ENCODE measurements around the gene NTRK1. TPM values are rescaled to one million over a fixed set of nuclear protein-coding genes. Genes with fewer than 3 reads are reported as not detected.

Gene NTRK1
- polyA plus RNA-seq, 1 of the 3 experiments (the other 2 are of a cell fraction) = 0.97 TPM

- no peak for TF ChIP-seq PBX3 (IDR thresholded peaks at IDR 0.05)
- peak; percentile 16; the same call in 1 of the 2 replicates for TF ChIP-seq SMC3 (IDR thresholded peaks at IDR 0.05; ENCODE audit: low read depth, low read length)
These were observed 59.8 kb downstream of the NTRK1 start, which contains the start of gene LRRC71 (continued) for GRCh38 chr1:156920233-156921052.

GRCh38 chr1:156921053-156921529 is 60.4 kb downstream of the NTRK1 start:
- 90% methylated on average over 7 of the region's 7 CpGs for WGBS (ENCODE audit: low lambda C conversion rate)
- no peak overlapping the region for H3K4me2 ChIP-seq
- TF ChIP-seq YY1 (IDR thresholded peaks at IDR 0.05; ENCODE audit: low read depth) (no peak), RXRA (IDR thresholded peaks at IDR 0.05; ENCODE audit: borderline replicate concordance, low read depth) (no peak), SMC3 (IDR thresholded peaks at IDR 0.05; ENCODE audit: low read depth, low read length) (no peak), IRF3 (IDR thresholded peaks at IDR 0.05; ENCODE audit: low read depth, low read length) (no peak), POLR2AphosphoS5 (IDR thresholded peaks at IDR 0.05; ENCODE audit: low read depth, low read length) (no peak), ELF1 (IDR thresholded peaks at IDR 0.05) (no peak), RCOR1 (IDR thresholded peaks at IDR 0.05; ENCODE audit: low read length) (no peak), FOSL2 (IDR thresholded peaks at IDR 0.05; ENCODE audit: borderline replicate concordance, low read depth) (no peak), MEF2A (IDR thresholded peaks at IDR 0.05; ENCODE audit: borderline replicate concordance, low read depth) (no peak)
- ChIA-PET POLR2A (no interaction called here), CTCF (interaction anchor here (1.3 to 12.9 kb wide), 4 partner anchors 10 to 62 kb away, joined by 3 to 308 read pairs (median 93); partner anchors contain the start of gene PEAR1)
- H3K79me2 ChIP-seq (ENCODE audit: insufficient read depth) = no peaks in the 10 kb centered on the region
- H3K9me2 ChIP-seq = no peaks in the 10 kb centered on the region
- no peak overlapping the region for H3K27ac ChIP-seq (ENCODE audit: low read depth in 2 of 2, low read length in 1 of 2)
- H3K9ac ChIP-seq = no peak overlapping the region
- no peaks in the 10 kb centered on the region for H3K36me3 ChIP-seq (replicated peaks in 1 of 2; ENCODE audit: control insufficient read depth in 1 of 2, insufficient read depth in 2 of 2, low read length in 1 of 2)
- H3K4me3 ChIP-seq (ENCODE audit: low read depth in 2 of 2, low read length in 1 of 2) = no peak overlapping the region
- peaks cover 3% of the 10 kb centered on the region; the same call in 1 of the 2 replicates for H3K9me3 ChIP-seq
- H3K4me1 ChIP-seq (ENCODE audit: control insufficient read depth in 1 of 2, insufficient read depth in 2 of 2, low read depth in 1 of 2, low read length in 1 of 2) = peaks cover 3 to 13% of the 10 kb centered on the region in 2 experiments; a peak in 2 of 4 replicates
- H3F3A ChIP-seq (replicated peaks; ENCODE audit: insufficient read depth) = peaks cover 9% of the 10 kb centered on the region
- H2AFZ ChIP-seq (ENCODE audit: low read depth) = no peak overlapping the region
- no peaks in the 10 kb centered on the region for H4K20me1 ChIP-seq (ENCODE audit: insufficient read depth)
- no peak for DNase-seq
- H3K27me3 ChIP-seq (ENCODE audit: insufficient read depth) = no peaks in the 10 kb centered on the region

- Histone ChIP-seq H4K20me1 (ENCODE audit: insufficient read depth) (no peaks in the 10 kb centered on the region), H3F3A (replicated peaks; ENCODE audit: insufficient read depth) (peaks cover 21% of the 10 kb centered on the region), H3K9me3 (peaks cover 3% of the 10 kb centered on the region; the same call in 1 of the 2 replicates), H3K27me3 (ENCODE audit: insufficient read depth) (no peaks in the 10 kb centered on the region), H3K9me2 (no peaks in the 10 kb centered on the region), H3K4me2 (no peak overlapping the region), H3K4me1 (ENCODE audit: control insufficient read depth in 1 of 2, insufficient read depth in 2 of 2, low read depth in 1 of 2, low read length in 1 of 2) (peaks cover 5 to 25% of the 10 kb centered on the region in 2 experiments; a peak in 2 of 4 replicates), H3K9ac (no peak overlapping the region), H3K27ac (ENCODE audit: low read depth in 2 of 2, low read length in 1 of 2) (no peak overlapping the region), H2AFZ (ENCODE audit: low read depth) (no peak overlapping the region), H3K4me3 (ENCODE audit: low read depth in 2 of 2, low read length in 1 of 2) (no peak overlapping the region), H3K79me2 (ENCODE audit: insufficient read depth) (no peaks in the 10 kb centered on the region), H3K36me3 (replicated peaks in 1 of 2; ENCODE audit: control insufficient read depth in 1 of 2, insufficient read depth in 2 of 2, low read length in 1 of 2) (no peaks in the 10 kb centered on the region)
- no peak for TF ChIP-seq ZBTB33 (IDR thresholded peaks at IDR 0.05; ENCODE audit: borderline replicate concordance, low read depth)
- TF ChIP-seq PBX3 (IDR thresholded peaks at IDR 0.05) = no peak
- no peak for TF ChIP-seq SIN3A (IDR thresholded peaks at IDR 0.05; ENCODE audit: borderline replicate concordance, low read depth, low read length)
- no peak for TF ChIP-seq SMC3 (IDR thresholded peaks at IDR 0.05; ENCODE audit: low read depth, low read length)
- no peak for TF ChIP-seq GABPA (IDR thresholded peaks at IDR 0.05; ENCODE audit: low read depth)
- TF ChIP-seq ELF1 (IDR thresholded peaks at IDR 0.05) = no peak
- no peak for TF ChIP-seq RCOR1 (IDR thresholded peaks at IDR 0.05; ENCODE audit: low read length)
- no peak for TF ChIP-seq MAX (IDR thresholded peaks at IDR 0.05; ENCODE audit: low read depth)
- POLR2A ChIA-PET = interaction anchor here (0.6 kb wide), 1 partner anchor 237 kb away, joined by 4 read pairs; no protein-coding TSS in a partner anchor
- no peak for DNase-seq
- CTCF ChIA-PET = interaction anchor here (1.4 to 12.9 kb wide), 4 partner anchors 12 to 234 kb away, joined by 4 to 308 read pairs (median 93); partner anchors contain the start of gene PEAR1
- 84% methylated on average over 8 of the region's 11 CpGs for WGBS (ENCODE audit: low lambda C conversion rate)
These were observed 62.5 kb downstream of the NTRK1 start for GRCh38 chr1:156922986-156923669.
